ENCODE results near the gene ORMDL3. TPM values are rescaled to one million over a fixed set of nuclear protein-coding genes. Genes with fewer than 3 reads are reported as not detected.

The ORMDL3 gene
- polyA plus RNA-seq, 1 donor from 2014 or later = 90.1 TPM

GRCh38 chr17:39953471-39953888 is 26.1 kb upstream of the ORMDL3 start:
- no peaks in the 10 kb centered on the region for H3K79me2 ChIP-seq (replicated peaks; ENCODE audit: insufficient read depth, low read length)
- no peaks in the 10 kb centered on the region for H3K9me3 ChIP-seq (ENCODE audit: low read length)
- H3K4me3 ChIP-seq (ENCODE audit: low read length) = peak overlapping the region; percentile 63
- H3K9ac ChIP-seq (ENCODE audit: low read length) = peak overlapping the region; percentile 57
- H3K27me3 ChIP-seq (ENCODE audit: insufficient read depth, low read depth, low read length) = no peaks in the 10 kb centered on the region
- peak overlapping the region; percentile 42 for H2AFZ ChIP-seq (ENCODE audit: low read depth, low read length)
- H3K9me2 ChIP-seq (ENCODE audit: insufficient read depth, low read length) = no peaks in the 10 kb centered on the region
- H4K20me1 ChIP-seq (ENCODE audit: insufficient read depth) = no peaks in the 10 kb centered on the region
- H3K36me3 ChIP-seq (ENCODE audit: insufficient read depth, low read length) = no peaks in the 10 kb centered on the region
- H3K4me2 ChIP-seq (ENCODE audit: low read length) = no peak overlapping the region
- H3K27ac ChIP-seq (ENCODE audit: low read length) = no peak overlapping the region
- no peaks in the 10 kb centered on the region for H3F3A ChIP-seq (ENCODE audit: insufficient read depth, low read length, poor library complexity, severe bottlenecking)
- TF ChIP-seq EP300 (conservative IDR thresholded peaks at IDR 0.05; ENCODE audit: poor library complexity, severe bottlenecking) (no peak), MXI1 (conservative IDR thresholded peaks at IDR 0.05; ENCODE audit: poor library complexity, severe bottlenecking) (no peak), REST (IDR thresholded peaks at IDR 0.05; ENCODE audit: borderline replicate concordance) (no peak), EZH2 (IDR thresholded peaks at IDR 0.05; ENCODE audit: borderline replicate concordance, insufficient read depth, low read length, poor library complexity, severe bottlenecking) (no peak), SMC3 (conservative IDR thresholded peaks at IDR 0.05; ENCODE audit: poor library complexity) (no peak), POLR2AphosphoS5 (IDR thresholded peaks at IDR 0.05) (no peak), RAD21 (conservative IDR thresholded peaks at IDR 0.05) (no peak), CTCF (IDR thresholded peaks at IDR 0.05; ENCODE audit: poor library complexity, severe bottlenecking) (no peak), TAF1 (IDR thresholded peaks at IDR 0.05; ENCODE audit: low read depth) (no peak)

GRCh38 chr17:39952680-39953470 is 25.5 kb upstream of the ORMDL3 start:
- Histone ChIP-seq H3K9me3 (ENCODE audit: low read length) (no peaks in the 10 kb centered on the region), H3K27ac (ENCODE audit: low read length) (no peak overlapping the region), H3K9ac (ENCODE audit: low read length) (peak overlapping the region; percentile 57), H3K4me2 (ENCODE audit: low read length) (no peak overlapping the region), H3K36me3 (ENCODE audit: insufficient read depth, low read length) (no peaks in the 10 kb centered on the region), H2AFZ (ENCODE audit: low read depth, low read length) (peak overlapping the region; percentile 42), H3F3A (ENCODE audit: insufficient read depth, low read length, poor library complexity, severe bottlenecking) (no peaks in the 10 kb centered on the region), H3K27me3 (ENCODE audit: insufficient read depth, low read depth, low read length) (no peaks in the 10 kb centered on the region), H3K79me2 (replicated peaks; ENCODE audit: insufficient read depth, low read length) (no peaks in the 10 kb centered on the region), H3K4me3 (ENCODE audit: low read length) (peak overlapping the region; percentile 63), H4K20me1 (ENCODE audit: insufficient read depth) (no peaks in the 10 kb centered on the region), H3K9me2 (ENCODE audit: insufficient read depth, low read length) (no peaks in the 10 kb centered on the region)
- TF ChIP-seq CTCF (IDR thresholded peaks at IDR 0.05; ENCODE audit: poor library complexity, severe bottlenecking) (no peak), POLR2AphosphoS5 (IDR thresholded peaks at IDR 0.05) (no peak), RAD21 (conservative IDR thresholded peaks at IDR 0.05) (no peak), REST (IDR thresholded peaks at IDR 0.05; ENCODE audit: borderline replicate concordance) (no peak)
